Dermis microvascular lymphatic vessel endothelial cell (primary cell): ENCODE data around the gene METTL15. TPM values are rescaled to one million over a fixed set of nuclear protein-coding genes. Genes with fewer than 3 reads are reported as not detected.

Experiments
- total RNA-seq: library from RNA; depleted of rRNA; stranded (reverse); fragments of >200 nt; gene quantifications from 2 replicates; pipeline ENCODE4 v1.2.1, GENCODE V29; 2014

Gene METTL15
- total RNA-seq, 1 donor from 2014 or later = 10.4 TPM

Other genes with a start within 250 kb of the METTL15 start
- gene KIF18A, start 232 bp upstream of the METTL15 start, total RNA-seq = 3.2 and 8.7 TPM in 2 replicates